Uterus (tissue), 4 donors: ENCODE measurements around the gene CHN2. TPM values are rescaled to one million over a fixed set of nuclear protein-coding genes. Genes with fewer than 3 reads are reported as not detected.

Experiments used
- DNase-seq, 2 donors: peaks; one replicate each; pipeline ENCODE4 v3.0.0-alpha.2; 2019 to 2020
- H3K27ac ChIP-seq, 2 donors: fragments of 200-600 bp; sonication (generic); 1 replicate in 1 of 2; 2 replicates in 1 of 2; pipeline ENCODE4 v1.5.1; 2016 to 2018
- H3K27me3 ChIP-seq, 2 donors: fragments of 200-600 bp; sonication (generic); one replicate each; pipeline ENCODE4 v1.5.1; 2018 to 2019; ENCODE audit warnings: control low read depth in 1 of 2
- H3K36me3 ChIP-seq, 2 donors: fragments of 200-600 bp; sonication (generic); one replicate each; pipeline ENCODE4 v1.5.1; 2019; ENCODE audit warnings: control low read depth in 1 of 2
- H3K4me1 ChIP-seq, 2 donors: fragments of 200-600 bp; sonication (generic); one replicate each; pipeline ENCODE4 v1.5.1; 2018 to 2019; ENCODE audit warnings: control low read depth in 1 of 2
- H3K4me3 ChIP-seq, 2 donors: fragments of 200-600 bp; sonication (generic); 1 replicate in 1 of 2; 2 replicates in 1 of 2; pipeline ENCODE4 v1.5.1; 2018 to 2019; ENCODE audit warnings: mild to moderate bottlenecking in 1 of 2
- H3K9me3 ChIP-seq, 2 donors: fragments of 200-600 bp; sonication (generic); one replicate each; pipeline ENCODE4 v1.5.1; 2019; ENCODE audit warnings: control low read depth in 1 of 2
- POLR2A ChIP-seq, 2 donors: fragments of 450-650 bp; IDR thresholded peaks; one replicate each; pipeline ENCODE4 v1.6.1; 2016; ENCODE audit warnings: antibody characterized with exemption in 2 of 2, mild to moderate bottlenecking in 1 of 2, moderate library complexity in 1 of 2
- intact Hi-C: fragments of 100-400 bp; cut with DNase I; formaldehyde crosslinking; loops from one replicate; pipeline ENCODE4 v1.15.1; 2023; ENCODE audit warnings: low total_unique reads
- total RNA-seq, 4 donors: library from RNA; depleted of rRNA in 3 of 4; stranded (reverse); fragments of >200 nt in 3 of 4; gene quantifications; one replicate each; pipeline versions ENCODE4 v1.1.0 to v1.2.4, GENCODE V29; 2014 to 2023
- TF ChIP-seq, protein P1 (sequence below), 4 experiments: fragments of 200-600 bp in 2 of 4; fragments of 450-650 bp in 2 of 4; sonication (generic) in 2 of 4; IDR thresholded peaks; one replicate each; pipeline ENCODE4 v1.5.1; 2016 to 2019; ENCODE audit warnings: antibody characterized with exemption in 4 of 4, mild to moderate bottlenecking in 2 of 4, moderate library complexity in 1 of 4
- donor health status: DM: yes; HTN: yes; CAD: no.

CHN2 gene
- total RNA-seq, 4 donors from 2014 or later: 9.8 to 22.9 (median 18.3) TPM

DNA sequence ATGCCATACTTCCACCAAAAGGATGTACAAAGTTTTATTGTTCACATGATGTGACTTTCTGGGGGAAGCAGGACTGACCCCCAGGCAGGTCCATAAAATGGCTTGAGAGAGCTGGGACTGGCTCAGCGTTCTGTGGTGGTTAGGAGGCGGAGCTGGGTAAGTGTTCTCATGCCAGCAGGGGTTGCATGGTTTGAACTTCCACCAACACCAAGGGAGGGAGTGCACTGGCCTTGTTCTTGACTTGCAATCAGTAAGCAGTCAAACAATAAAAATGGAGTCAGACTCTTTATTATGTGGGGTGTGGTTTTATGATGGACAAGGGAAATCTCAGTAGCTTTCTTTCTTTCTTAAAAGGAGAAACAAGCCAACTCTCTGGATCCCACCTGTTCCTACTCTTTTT is 273.6 kb downstream of the CHN2 start:
- no peaks in the 10 kb centered on the region for H3K27me3 ChIP-seq
- TF ChIP-seq POLR2A (IDR thresholded peaks at IDR 0.05): no peak
- TF ChIP-seq, protein P1, sequence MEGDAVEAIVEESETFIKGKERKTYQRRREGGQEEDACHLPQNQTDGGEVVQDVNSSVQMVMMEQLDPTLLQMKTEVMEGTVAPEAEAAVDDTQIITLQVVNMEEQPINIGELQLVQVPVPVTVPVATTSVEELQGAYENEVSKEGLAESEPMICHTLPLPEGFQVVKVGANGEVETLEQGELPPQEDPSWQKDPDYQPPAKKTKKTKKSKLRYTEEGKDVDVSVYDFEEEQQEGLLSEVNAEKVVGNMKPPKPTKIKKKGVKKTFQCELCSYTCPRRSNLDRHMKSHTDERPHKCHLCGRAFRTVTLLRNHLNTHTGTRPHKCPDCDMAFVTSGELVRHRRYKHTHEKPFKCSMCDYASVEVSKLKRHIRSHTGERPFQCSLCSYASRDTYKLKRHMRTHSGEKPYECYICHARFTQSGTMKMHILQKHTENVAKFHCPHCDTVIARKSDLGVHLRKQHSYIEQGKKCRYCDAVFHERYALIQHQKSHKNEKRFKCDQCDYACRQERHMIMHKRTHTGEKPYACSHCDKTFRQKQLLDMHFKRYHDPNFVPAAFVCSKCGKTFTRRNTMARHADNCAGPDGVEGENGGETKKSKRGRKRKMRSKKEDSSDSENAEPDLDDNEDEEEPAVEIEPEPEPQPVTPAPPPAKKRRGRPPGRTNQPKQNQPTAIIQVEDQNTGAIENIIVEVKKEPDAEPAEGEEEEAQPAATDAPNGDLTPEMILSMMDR (IDR thresholded peaks at IDR 0.05): no peak
- H3K4me3 ChIP-seq: no peak overlapping the region
- H3K36me3 ChIP-seq: no peaks in the 10 kb centered on the region
- no peaks in the 10 kb centered on the region for H3K9me3 ChIP-seq
- intact Hi-C loops: no loop called here
- H3K27ac ChIP-seq: no peak overlapping the region
- no peak for DNase-seq
- no peaks in the 10 kb centered on the region for H3K4me1 ChIP-seq

DNA sequence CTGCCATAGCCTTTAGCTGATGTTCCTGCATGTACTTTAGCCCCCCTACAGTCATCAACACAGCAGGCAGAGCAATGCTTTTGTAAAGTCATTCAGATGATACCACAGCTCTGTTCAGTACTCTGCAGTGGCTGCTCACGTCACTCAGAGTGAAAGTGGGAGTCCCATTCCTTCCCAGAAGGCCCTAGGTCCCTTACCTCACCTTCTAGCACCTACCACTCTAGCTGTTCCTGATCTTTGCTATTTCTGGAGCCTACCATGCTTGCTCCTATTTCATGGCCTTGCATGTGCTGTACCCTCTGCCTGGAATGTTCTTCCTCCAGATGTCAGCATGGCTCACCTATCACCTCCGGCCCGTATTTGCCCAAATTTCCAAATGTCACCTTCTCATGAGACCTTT is 274.7 kb downstream of the CHN2 start:
- Histone ChIP-seq H3K27me3 (no peaks in the 10 kb centered on the region), H3K4me3 (no peak overlapping the region), H3K36me3 (no peaks in the 10 kb centered on the region), H3K27ac (no peak overlapping the region), H3K4me1 (no peaks in the 10 kb centered on the region), H3K9me3 (no peaks in the 10 kb centered on the region)
- TF ChIP-seq, protein P1 (IDR thresholded peaks at IDR 0.05): no peak
- TF ChIP-seq POLR2A (IDR thresholded peaks at IDR 0.05): no peak
- intact Hi-C loops: no loop called here
- DNase-seq: no peak

DNA sequence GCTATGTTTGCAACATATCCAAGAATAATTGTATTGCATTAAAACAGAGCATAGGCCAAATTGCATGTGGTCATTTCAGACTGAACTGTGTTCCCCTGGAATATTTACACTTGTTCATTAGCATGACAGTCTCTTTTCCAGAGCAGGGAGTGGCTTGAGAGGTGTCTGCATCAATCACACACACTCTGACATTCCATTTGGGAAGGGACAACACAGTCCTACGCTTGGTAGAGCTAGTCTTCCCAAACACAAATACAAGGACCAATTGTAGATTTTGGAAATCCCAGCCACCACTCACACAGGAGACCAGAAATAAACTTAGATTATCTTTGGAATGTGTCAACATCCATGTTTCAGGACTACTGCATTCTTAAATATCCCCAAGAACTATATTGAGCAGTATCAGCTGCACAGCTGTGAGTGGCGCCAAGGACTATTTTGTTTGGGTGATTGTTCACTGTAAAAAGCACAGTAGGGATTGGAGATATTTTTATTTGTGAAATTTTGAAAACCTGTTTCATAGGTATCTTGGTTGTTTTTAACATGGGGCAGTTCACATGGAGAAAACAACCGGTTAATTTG is 275.5 kb downstream of the CHN2 start:
- H3K4me3 ChIP-seq: no peak overlapping the region
- H3K27ac ChIP-seq: no peak overlapping the region
- intact Hi-C loops: no loop called here

DNA sequence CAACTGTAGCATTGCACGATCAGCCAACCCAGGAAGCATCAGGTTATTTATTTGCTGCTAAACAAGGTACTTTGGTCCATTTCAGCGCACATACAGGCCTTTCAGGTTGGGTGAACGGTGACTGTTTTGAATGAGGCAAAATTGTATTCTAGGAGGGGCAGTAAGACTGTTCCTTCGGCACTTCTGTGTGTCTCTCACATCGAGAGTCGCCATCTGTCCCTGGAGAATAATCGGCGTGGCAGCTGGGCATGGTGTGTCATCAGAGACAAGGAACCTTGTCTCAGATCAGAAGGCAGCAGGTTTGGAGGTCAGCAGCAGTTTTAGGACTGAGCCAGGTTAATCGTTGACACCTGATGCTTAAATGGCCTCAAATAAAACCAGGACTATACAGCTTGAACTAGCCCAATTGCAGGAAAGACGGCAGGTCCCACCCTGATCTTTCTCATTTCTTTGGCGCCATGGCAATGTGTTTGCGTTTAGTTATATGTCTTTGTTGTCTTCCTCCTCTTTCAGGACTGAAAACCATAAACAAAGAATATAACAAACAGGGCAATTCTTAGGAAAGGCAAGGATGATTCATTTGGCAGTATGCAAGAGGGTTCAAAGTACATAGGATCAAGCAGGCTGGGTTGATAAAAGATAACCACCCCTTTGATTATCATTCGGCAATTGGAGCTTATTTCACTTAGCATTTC is 277.0 kb downstream of the CHN2 start:
- intact Hi-C loops: no loop called here
- no peaks in the 10 kb centered on the region for H3K27me3 ChIP-seq
- DNase-seq: no peak
- H3K4me1 ChIP-seq: no peaks in the 10 kb centered on the region
- no peak for TF ChIP-seq POLR2A (IDR thresholded peaks at IDR 0.05)
- TF ChIP-seq, protein P1 (IDR thresholded peaks at IDR 0.05): no peak
- no peaks in the 10 kb centered on the region for H3K36me3 ChIP-seq
- H3K9me3 ChIP-seq: no peaks in the 10 kb centered on the region
- H3K27ac ChIP-seq: no peak overlapping the region
- no peak overlapping the region for H3K4me3 ChIP-seq

More for the DNA sequence above, 275.5 kb downstream of the CHN2 start:
- no peak for TF ChIP-seq POLR2A (IDR thresholded peaks at IDR 0.05)
- TF ChIP-seq, protein P1 (IDR thresholded peaks at IDR 0.05): no peak
- Histone ChIP-seq H3K4me1 (no peaks in the 10 kb centered on the region), H3K9me3 (no peaks in the 10 kb centered on the region), H3K36me3 (no peaks in the 10 kb centered on the region), H3K27me3 (no peaks in the 10 kb centered on the region)
- DNase-seq: no peak

DNA sequence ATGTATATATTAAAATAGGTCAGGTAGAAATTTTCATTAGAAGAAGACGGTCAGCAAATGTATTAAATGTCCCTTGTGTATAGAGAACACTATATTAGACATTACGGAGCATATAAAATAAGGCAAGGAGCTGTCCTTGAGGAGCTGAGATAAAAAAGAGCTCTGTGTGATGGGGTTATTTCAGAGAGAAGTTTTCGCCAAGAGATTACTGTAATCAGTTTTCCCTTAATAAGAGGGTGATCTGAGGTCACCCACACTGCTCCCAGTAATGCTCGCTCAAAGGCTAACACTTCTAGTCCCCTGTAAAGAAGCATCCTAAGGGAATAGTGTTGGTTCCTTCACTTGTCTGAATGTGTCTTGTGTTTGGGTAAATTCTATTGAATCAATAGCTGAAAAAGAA is 282.3 kb downstream of the CHN2 start:
- Histone ChIP-seq H3K27me3 (no peaks in the 10 kb centered on the region), H3K4me3 (no peak overlapping the region), H3K9me3 (no peaks in the 10 kb centered on the region), H3K27ac (no peak overlapping the region), H3K36me3 (no peaks in the 10 kb centered on the region), H3K4me1 (no peaks in the 10 kb centered on the region)
- intact Hi-C loops: no loop called here
- TF ChIP-seq, protein P1 (IDR thresholded peaks at IDR 0.05): no peak
- TF ChIP-seq POLR2A (IDR thresholded peaks at IDR 0.05): no peak
- no peak for DNase-seq
